ENCODE measurements around the gene LIMA1.
"Not testable (repeated sequence)": the region's sequence is repeated elsewhere in the genome, so short reads cannot be mapped to it uniquely, and the experiment has no call there.

LIMA1 gene

GRCh38 chr12:50174971-50175715, 108.2 kb downstream of the LIMA1 start:
- H3K27me3 Mint-ChIP-seq, result no peaks in the 10 kb centered on the region
- H3K9me3 Mint-ChIP-seq, result no peaks in the 10 kb centered on the region
- no peak overlapping the region for H3K4me3 Mint-ChIP-seq
- no peak overlapping the region for H3K27ac Mint-ChIP-seq
- no peak for ATAC-seq
- H3K4me1 Mint-ChIP-seq, result no peaks in the 10 kb centered on the region
- DNase-seq, result no peak

DNA sequence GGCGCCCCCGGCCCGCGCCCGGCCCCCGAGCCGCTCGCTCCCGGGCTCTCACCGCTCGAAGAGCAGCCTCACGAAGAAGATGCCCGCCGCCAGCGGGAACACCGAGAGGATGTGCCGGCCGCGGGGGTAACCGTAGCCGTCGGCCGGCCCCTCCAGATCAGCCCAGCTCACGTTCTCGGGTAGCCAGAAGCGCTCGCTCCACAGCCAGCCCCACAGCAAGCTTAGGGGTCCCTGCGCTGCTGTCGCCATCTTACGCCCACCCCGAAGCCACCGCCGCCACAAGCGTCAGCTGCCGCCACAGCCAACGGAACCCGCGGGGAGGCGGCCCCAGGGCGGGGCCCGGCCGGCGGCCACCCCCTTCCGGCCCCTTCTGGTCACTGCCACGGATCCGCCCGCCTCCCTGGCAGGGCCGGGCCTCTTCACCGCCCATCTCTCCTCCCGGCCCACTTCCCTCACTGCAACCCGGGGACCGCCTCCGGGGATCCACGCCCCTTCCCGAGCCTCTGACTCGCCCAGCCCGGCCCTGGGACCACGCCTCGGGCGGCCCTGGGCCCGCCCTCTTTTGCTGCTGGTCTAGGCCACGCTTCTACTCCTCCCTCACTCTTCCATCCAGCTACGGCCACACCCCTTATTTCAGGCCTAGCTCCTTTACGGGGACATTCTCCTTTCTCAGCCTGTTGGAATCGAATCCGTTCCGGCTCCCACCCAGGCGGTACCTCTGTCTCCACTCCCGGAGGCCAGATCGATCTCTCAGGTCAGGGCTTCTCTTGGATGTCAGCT, 116.1 kb downstream of the LIMA1 start, which contains the start of gene CERS5:
Gene CERS5, minus strand, starts transcription at position 321 of the 780 bp plus-strand sequence. Its CDS starts 72 bp downstream, at position 249.
- ATAC-seq (peak; percentile 98), DNase-seq (peak; percentile 98 to 99)
- peak within 1 kb of the TSS; percentile 91 to 97 for H3K27ac Mint-ChIP-seq
- H3K27me3 Mint-ChIP-seq, result no peaks in the 10 kb centered on the region
- H3K4me1 Mint-ChIP-seq, result peaks cover 37% of the 10 kb centered on the region
- H3K9me3 Mint-ChIP-seq, result no peaks in the 10 kb centered on the region
- peak within 1 kb of the TSS; percentile 79 to 95 for H3K4me3 Mint-ChIP-seq

GRCh38 chr12:50166799-50167048, 116.6 kb downstream of the LIMA1 start:
- no peaks in the 10 kb centered on the region for H3K27me3 Mint-ChIP-seq
- DNase-seq (peak in 1 of 2 donors; percentile 77), ATAC-seq (peak; percentile 70)
- H3K4me3 Mint-ChIP-seq, result peak overlapping the region; percentile 79 to 95
- H3K27ac Mint-ChIP-seq, result peak overlapping the region; percentile 91 to 97
- H3K9me3 Mint-ChIP-seq, result no peaks in the 10 kb centered on the region
- peaks cover 37% of the 10 kb centered on the region for H3K4me1 Mint-ChIP-seq

GRCh38 chr12:50164963-50165362, 118.4 kb downstream of the LIMA1 start:
- Mint-ChIP-seq H3K9me3 (no peaks in the 10 kb centered on the region), H3K27ac (no peak overlapping the region), H3K4me1 (peaks cover 37% of the 10 kb centered on the region), H3K4me3 (peak overlapping the region; percentile 44 to 95), H3K27me3 (no peaks in the 10 kb centered on the region)
- DNase-seq, result no peak
- ATAC-seq, result no peak

GRCh38 chr12:50162230-50162629, 121.1 kb downstream of the LIMA1 start:
- no peaks in the 10 kb centered on the region for H3K27me3 Mint-ChIP-seq
- H3K4me3 Mint-ChIP-seq, result no peak overlapping the region
- no peak for DNase-seq
- no peaks in the 10 kb centered on the region for H3K9me3 Mint-ChIP-seq
- peaks cover 36% of the 10 kb centered on the region for H3K4me1 Mint-ChIP-seq
- H3K27ac Mint-ChIP-seq, result no peak overlapping the region
- ATAC-seq, result no peak

- H3K9me3 Mint-ChIP-seq, result no peaks in the 10 kb centered on the region
- H3K4me1 Mint-ChIP-seq, result peaks cover 36% of the 10 kb centered on the region
- H3K27ac Mint-ChIP-seq, result no peak overlapping the region
- no peaks in the 10 kb centered on the region for H3K27me3 Mint-ChIP-seq
- DNase-seq (no peak), ATAC-seq (no peak)
- H3K4me3 Mint-ChIP-seq, result no peak overlapping the region
Measured at GRCh38 chr12:50160643-50161042, 122.7 kb downstream of the LIMA1 start.

DNA sequence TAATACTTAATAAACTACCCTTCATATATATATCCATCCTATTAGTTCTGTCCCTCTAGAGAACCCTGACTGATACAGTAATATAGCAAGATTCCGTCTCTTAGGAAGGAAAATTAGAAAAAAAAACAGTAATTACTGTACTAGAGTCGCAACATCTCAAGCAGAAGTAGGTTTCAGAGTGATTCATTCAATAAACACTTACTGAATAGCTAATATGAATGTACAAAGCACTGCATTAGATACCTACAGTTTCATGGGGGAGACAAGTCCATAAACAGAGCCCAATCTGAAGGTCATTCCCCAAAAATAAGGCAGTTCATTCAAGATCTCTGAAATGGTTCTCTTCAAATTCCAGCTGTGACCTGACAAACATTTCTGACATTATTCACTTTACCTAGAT, 126.1 kb downstream of the LIMA1 start:
- ATAC-seq, result no peak
- Mint-ChIP-seq H3K27me3 (no peaks in the 10 kb centered on the region), H3K4me3 (no peak overlapping the region), H3K27ac (no peak overlapping the region), H3K4me1 (peaks cover 18% of the 10 kb centered on the region), H3K9me3 (no peaks in the 10 kb centered on the region)
- DNase-seq, result no peak

DNA sequence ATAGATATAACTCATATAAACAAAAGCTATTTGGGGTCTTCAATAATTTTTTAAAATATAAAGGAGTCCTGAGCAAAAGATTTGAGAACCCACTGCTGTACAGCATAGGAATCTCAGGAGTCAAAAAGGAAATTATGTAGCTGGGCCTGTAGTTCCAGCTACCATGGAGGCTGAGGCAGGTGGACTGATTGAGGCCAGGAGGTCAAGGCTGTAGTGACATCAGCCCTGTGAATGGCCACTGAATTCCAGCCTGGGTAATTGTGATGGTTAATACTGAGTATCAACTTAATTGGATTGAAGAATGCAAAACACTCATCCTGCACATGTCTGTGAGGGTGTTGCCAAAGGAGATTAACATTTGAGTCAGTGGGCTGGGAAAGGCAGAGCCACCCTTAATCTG, 126.7 kb downstream of the LIMA1 start:
- H3K4me1 Mint-ChIP-seq, result peaks cover 23% of the 10 kb centered on the region
- ATAC-seq (no peak), DNase-seq (no peak)
- no peaks in the 10 kb centered on the region for H3K9me3 Mint-ChIP-seq
- no peak overlapping the region for H3K27ac Mint-ChIP-seq
- H3K27me3 Mint-ChIP-seq, result no peaks in the 10 kb centered on the region
- H3K4me3 Mint-ChIP-seq, result no peak overlapping the region

DNA sequence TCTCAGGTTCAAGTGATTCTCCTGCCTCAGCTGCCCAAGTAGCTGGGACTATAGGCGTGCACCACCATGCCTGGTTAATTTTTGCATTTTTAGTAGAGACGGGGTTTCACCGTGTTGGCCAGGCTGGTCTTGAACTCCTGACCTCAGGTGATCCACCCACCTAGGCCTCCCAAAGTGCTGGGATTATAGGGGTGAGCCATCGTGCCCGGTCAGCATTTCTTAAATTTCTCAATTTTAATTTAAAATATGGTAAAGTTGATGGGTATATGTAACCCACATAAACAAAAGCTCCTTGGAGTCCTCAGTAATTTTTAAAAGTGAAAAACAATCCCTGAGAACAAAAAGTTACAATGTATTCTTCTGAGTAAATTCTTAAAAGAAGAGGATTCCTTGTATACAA, 128.4 kb downstream of the LIMA1 start:
- H3K4me1 Mint-ChIP-seq, result peaks cover 38% of the 10 kb centered on the region
- H3K27ac Mint-ChIP-seq, H3K4me3 Mint-ChIP-seq, H3K27me3 Mint-ChIP-seq, H3K9me3 Mint-ChIP-seq, ATAC-seq, DNase-seq: not testable (repeated sequence)

DNA sequence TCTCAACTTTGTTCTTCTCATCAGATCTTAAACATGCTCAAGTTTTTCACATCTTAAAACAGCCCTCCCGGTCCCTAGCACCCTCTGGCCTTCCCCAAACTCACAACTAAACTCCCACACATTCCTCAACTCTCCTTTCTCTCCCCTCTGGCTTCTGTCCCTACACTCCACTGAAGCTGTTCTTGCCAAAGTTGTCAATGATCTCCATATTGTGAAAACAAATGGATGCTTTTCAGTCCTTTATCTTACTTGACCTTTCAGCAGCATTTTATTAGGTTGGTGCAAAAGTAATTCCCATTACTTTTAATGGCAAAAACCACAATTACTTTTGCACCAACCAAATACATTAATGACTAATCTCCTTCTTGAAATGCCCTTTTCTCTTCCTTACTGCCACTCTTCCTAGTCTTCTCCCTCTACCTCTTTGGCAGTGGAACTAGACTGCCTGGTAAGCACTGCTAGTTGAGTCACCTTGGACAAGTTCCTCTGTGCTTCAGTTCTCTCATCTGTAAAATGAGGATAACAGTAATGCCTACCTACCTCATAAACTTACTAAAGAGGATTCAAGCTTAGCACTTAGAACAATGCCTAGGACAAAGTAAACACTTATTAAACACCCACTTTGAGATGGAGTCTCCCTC, 132.2 kb downstream of the LIMA1 start:
- peak overlapping the region in 1 of 2 donors; percentile 0 for H3K27ac Mint-ChIP-seq
- H3K4me3 Mint-ChIP-seq, result no peak overlapping the region
- peaks cover 29% of the 10 kb centered on the region for H3K4me1 Mint-ChIP-seq
- H3K9me3 Mint-ChIP-seq, result no peaks in the 10 kb centered on the region
- H3K27me3 Mint-ChIP-seq, result no peaks in the 10 kb centered on the region
- DNase-seq (no peak), ATAC-seq (no peak)

- no peak overlapping the region for H3K4me3 Mint-ChIP-seq
- H3K27me3 Mint-ChIP-seq, result no peaks in the 10 kb centered on the region
- H3K9me3 Mint-ChIP-seq, result no peaks in the 10 kb centered on the region
- peaks cover 29% of the 10 kb centered on the region for H3K4me1 Mint-ChIP-seq
- peak; percentile 43 for ATAC-seq
- H3K27ac Mint-ChIP-seq, result peak overlapping the region in 1 of 2 donors; percentile 55
- DNase-seq, result no peak
Measured at GRCh38 chr12:50149311-50149710, 134.0 kb downstream of the LIMA1 start.

- H3K9me3 Mint-ChIP-seq, DNase-seq, H3K27ac Mint-ChIP-seq, H3K27me3 Mint-ChIP-seq, ATAC-seq, H3K4me3 Mint-ChIP-seq: not testable (repeated sequence)
- peaks cover 29% of the 10 kb centered on the region for H3K4me1 Mint-ChIP-seq
Measured at GRCh38 chr12:50148011-50148410, 135.3 kb downstream of the LIMA1 start.

GRCh38 chr12:50147281-50147680, 136.0 kb downstream of the LIMA1 start:
- ATAC-seq (no peak), DNase-seq (no peak)
- Mint-ChIP-seq H3K4me1 (peaks cover 29% of the 10 kb centered on the region), H3K9me3 (no peaks in the 10 kb centered on the region), H3K27ac (no peak overlapping the region), H3K27me3 (no peaks in the 10 kb centered on the region), H3K4me3 (no peak overlapping the region)

DNA sequence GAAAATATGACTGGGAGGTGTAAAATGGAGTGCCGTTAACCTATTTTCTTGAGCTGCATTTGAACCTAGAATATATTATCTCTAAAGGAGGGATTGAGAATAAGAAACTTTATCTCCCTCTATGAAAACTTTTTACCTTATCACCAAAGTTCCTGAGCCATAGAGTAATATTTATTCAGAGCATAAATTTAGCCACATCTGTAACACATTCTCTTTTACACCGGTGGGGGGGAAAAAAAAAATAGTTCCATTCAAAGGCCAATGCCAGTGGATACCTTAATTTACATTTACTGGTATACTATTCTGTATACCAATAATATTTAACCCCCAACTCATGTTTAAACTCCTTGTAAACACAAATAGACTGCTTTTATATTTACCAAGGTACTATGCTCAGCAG, 137.9 kb downstream of the LIMA1 start:
- no peaks in the 10 kb centered on the region for H3K27me3 Mint-ChIP-seq
- H3K4me1 Mint-ChIP-seq, result peaks cover 14% of the 10 kb centered on the region
- H3K4me3 Mint-ChIP-seq, result no peak overlapping the region
- ATAC-seq (no peak), DNase-seq (no peak)
- no peak overlapping the region for H3K27ac Mint-ChIP-seq
- H3K9me3 Mint-ChIP-seq, result no peaks in the 10 kb centered on the region

DNA sequence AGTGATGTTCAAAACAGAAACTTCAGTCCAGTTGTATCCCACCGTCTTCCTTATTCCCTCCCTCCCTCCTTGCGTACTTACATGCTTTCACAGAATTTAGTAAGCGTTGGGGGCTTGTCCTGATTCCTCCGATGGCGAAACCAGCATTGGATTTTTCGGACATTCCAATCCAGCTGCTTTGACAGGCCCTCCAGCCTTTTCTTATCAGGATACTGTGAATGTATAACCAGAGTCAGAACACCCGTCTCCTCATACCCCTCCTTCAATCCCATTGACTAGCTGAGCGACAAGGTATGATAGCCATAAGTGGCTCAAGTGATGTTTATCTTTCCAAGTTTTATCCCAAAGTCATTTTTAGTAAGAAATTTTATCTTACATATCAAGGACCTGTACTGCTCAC, 140.3 kb downstream of the LIMA1 start:
- no peak overlapping the region for H3K4me3 Mint-ChIP-seq
- no peaks in the 10 kb centered on the region for H3K27me3 Mint-ChIP-seq
- H3K27ac Mint-ChIP-seq, result no peak overlapping the region
- DNase-seq, result no peak
- no peaks in the 10 kb centered on the region for H3K4me1 Mint-ChIP-seq
- no peaks in the 10 kb centered on the region for H3K9me3 Mint-ChIP-seq
- no peak for ATAC-seq

GRCh38 chr12:50132505-50133135, 150.7 kb downstream of the LIMA1 start:
- ATAC-seq, result no peak
- Mint-ChIP-seq H3K4me3 (no peak overlapping the region), H3K9me3 (no peaks in the 10 kb centered on the region), H3K27me3 (no peaks in the 10 kb centered on the region), H3K4me1 (peaks cover 11% of the 10 kb centered on the region), H3K27ac (peak overlapping the region in 1 of 2 donors; percentile 3)
- DNase-seq, result no peak
